NCI-H226 (cell line): ENCODE measurements around the gene NFS1.
"Not testable (repeated sequence)": the region's sequence is repeated elsewhere in the genome, so short reads cannot be mapped to it uniquely, and the experiment has no call there.

Experiments
- DNase-seq: peaks from one replicate; pipeline ENCODE4 v3.0.0-alpha.2; 2015

Gene NFS1

DNA sequence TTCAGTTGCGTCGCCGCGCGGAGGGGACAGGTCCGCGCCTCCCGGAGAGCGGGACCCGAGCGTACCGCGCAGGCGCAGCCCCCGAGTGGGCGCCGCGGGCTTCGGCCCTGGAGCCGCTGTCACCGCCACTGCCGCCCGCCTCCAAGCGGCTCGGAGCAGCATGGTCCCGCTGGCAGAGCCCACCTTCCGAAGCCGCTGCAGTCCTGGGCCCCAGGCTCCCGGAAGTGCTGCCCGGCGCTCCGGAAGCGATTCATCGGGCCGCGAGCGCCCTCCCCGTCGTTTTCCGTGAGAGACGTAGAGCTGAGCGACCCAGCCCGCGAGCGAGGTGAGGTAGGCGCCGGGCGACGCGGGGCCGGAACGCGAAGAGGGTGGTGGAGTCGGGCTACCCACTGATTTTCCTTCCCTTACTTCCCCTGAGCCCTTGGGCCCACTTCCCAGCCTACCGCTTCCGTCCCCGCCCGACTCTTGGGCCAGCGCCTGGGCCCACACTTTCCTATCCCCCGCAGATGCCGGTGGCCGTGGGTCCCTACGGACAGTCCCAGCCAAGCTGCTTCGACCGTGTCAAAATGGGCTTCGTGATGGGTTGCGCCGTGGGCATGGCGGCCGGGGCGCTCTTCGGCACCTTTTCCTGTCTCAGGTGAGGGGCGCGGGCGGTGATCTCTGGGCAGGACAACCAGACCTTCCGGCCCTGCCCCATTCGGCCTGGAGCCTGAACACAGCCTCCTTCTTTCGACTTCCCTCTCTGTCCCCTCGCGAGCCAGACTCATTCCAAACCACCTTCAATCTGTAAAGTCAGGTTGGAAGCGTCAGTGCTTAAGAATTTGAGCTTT, at the start of gene NFS1, which contains the start of gene ROMO1:
Gene NFS1, minus strand, starts transcription at position 226 of the 830 bp plus-strand sequence. Its CDS starts 64 bp downstream, at position 162.
Gene ROMO1, plus strand, starts transcription at position 279 of the 830 bp plus-strand sequence. Its CDS starts 228 bp downstream, at position 507.
- peak; percentile 84 for DNase-seq

DNA sequence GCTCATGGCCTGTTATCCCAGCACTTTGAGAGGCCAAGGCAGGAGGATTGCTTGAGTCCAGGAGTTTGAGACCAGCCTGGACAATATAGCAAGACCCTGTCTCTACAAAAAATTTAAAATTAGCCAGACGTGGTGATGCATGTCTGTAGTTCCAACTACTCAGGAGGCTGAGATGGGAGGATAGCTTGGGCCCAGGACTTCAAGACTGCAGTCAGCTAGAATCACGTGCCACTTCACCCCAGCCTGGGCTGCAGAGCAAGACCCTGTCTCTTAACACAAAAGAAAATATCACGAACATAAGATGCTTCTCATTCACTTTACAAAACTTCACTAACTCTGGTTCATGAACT, 45.3 kb upstream of the NFS1 start:
- not testable (repeated sequence) for DNase-seq

DNA sequence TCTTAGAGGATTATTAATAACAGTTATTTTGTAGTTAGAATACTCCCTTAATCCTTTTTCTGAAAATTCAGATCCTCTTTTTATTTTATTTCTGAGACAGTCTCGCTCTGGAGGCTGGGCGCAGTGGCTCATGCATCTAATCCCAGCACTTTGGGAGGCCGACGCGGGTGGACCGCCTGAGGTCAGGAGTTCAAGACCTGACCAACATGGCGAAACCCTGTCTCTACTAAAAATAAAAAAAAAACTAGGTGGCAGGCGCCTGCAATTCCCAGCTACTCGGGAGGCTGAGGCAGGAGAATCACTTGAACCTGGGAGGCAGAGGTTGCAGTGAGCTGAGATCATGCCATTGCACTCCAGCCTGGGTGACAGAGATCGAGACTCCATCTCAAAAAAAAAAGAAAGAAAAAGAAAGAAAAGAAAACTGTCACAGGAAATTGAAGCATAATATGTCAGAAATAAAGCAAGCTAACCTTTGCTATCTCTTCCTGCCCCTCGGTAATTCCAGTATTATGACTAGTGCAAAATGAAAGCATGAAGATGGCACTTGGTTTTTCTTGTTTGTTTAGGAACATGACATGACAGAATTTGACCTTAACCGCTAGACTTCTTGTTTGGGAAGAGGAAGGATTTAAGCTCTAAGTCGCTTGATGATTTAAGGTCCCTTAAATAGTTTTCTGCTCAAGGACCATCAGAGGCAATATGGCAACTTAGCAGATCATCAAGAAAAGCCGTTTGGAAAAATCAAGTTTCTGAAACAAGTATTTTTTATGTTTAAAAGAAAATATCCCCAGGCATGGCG, 44.7 kb upstream of the NFS1 start:
- DNase-seq = no peak

DNA sequence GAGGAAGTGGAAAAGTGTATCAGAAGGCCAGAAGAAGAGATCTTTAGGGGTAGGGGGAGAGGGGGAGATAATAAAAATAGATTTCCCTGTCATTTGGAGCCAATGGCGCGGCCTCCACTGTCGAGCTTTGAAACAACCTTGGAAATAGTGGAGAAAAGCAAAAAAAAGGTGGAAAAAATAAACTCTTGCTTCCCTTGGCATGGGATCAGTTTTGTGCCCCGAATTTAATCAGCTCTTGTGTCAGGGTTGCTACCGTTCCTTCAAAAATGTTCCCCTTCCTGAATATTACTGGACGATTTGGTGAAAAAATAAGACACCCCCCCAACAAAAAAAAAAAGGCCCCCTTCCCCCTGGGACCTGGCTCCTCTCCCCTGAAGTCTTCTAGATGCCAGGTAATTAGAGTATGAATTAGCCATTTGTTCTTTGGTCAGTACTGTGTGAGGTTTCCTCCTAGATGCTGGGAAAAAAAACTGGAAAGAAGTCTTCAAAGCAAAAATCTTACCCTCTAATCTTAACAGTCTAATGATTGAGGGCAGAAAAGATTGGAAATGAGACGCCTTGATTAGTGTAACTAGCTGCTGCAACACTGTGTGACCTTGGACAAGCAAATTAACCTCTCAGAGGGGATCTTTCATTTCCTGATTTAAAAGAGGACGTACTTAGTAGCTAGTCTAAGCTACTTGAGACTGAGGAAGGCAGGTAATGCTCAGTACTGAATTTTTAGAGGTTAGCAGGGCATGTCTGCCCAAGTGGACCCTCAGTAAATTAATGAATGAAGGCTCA, 43.8 kb upstream of the NFS1 start:
- no peak for DNase-seq

DNA sequence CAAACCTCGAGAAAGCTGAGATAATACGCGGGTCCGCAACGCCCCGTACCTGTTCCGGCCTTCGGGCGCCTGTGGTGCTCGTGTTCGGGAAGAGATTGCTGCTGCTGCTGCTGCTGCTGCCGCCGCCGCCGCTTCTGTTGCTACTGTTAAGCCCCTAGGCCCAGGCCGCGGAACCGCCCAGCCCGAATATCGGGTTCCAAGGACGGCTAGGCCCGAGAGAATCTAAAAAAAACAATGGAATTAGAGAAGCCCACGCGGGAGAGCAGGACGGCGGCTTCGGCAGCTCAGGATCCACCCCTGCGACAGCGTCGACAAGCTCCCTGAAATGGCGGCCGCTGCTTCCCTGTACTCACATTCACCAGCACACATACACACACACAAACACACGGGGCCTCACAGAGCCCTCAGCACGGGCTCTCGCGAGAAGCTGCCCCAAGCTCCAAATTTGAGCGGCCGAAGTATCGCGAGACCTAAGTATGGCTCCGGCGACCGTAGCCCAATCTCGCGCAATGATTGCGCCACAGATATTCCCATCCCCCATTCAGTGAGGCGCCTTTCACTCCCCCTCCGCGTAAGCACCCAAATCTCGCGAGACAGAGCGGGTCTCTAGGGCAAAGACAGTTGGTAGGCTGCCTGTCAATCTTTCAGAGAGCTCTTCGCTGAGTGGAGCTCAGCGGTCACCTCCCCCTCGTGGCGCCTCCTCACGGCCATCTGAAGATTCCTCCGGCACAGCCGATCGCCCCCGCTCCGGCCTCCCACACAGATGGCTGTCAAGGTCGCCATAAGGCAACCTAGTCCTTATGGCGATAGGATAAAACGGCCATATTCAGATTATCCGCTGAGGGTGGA, 43.0 kb upstream of the NFS1 start, which contains the start of gene RBM39:
Gene RBM39, minus strand, starts transcription at position 369 of the 849 bp plus-strand sequence. CDS start 1,386 bp downstream, outside the sequence.
- DNase-seq = peak; percentile 100

DNA sequence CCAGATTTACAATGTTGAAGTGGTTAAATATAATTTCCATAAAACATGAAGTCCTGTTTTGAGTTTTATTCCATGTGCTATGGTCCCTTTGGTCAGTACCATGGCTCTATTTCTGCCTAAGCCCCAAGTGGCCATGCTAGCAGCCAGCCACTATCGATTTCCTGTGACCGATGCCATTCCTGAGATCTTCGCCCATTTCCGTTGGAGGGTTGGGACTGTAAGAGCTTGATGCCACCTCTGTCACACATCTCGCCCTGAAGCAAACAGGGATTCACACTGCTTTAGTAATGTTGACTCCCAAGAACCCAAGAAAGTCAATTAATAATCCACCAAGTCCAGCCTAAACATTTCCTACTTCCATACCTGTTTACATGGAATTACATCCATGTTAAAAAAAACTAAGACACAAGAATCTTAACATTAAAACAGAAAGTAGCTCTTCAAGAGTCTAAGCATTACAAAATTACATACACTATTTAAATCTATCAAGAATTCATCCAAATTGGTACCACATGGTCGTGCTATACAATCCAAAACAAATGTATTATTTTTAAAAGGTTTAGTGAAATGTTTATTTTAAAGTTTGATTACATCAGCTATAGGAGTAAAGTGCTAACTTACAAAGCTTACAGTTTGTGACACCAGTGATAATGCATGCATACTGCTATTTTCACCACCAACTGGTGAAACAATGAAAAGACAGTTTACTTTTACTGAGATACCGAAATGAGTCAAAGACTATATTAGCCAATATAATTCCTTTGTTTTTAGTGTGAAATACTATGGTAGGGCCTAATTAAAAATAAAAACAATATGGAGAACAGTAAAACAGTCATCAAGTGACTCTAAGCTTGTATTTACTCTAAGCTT, 40.4 kb upstream of the NFS1 start:
- peak; percentile 14 for DNase-seq

DNA sequence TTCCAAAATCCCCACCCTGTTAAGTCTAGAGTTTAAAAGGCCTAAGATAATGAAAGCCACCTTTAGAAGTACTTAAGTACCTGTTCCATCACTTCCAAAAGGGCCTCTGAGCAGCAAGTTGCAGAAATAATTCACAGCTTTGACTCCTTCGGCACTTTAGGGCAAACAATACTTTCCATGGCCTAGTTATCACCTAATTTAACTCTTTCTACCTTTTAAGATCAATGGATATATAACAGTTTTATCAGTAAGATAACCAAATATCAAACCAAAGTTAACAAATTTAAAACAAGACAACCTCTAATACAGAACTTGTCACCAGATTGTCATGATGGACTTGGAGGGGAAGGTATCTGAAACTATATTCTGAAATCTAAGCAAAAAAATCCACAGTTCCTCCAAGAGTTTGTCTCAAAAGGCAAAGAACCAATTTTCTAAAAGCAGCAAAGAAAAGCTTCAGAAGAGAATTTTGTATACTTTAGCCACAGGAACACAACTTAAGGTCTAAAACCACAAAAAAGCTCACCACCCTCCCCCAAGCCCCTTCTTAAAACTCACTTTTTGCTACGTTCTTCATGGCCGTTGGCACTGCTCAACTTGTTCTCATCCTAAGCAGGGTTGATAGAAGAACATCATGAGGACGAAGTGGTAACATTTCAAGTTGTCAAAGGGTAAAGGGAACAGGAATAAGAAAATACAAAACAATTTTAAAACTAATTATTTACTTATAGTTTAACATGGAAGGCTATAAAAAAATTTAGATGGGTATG, 39.4 kb upstream of the NFS1 start:
- DNase-seq = no peak

DNA sequence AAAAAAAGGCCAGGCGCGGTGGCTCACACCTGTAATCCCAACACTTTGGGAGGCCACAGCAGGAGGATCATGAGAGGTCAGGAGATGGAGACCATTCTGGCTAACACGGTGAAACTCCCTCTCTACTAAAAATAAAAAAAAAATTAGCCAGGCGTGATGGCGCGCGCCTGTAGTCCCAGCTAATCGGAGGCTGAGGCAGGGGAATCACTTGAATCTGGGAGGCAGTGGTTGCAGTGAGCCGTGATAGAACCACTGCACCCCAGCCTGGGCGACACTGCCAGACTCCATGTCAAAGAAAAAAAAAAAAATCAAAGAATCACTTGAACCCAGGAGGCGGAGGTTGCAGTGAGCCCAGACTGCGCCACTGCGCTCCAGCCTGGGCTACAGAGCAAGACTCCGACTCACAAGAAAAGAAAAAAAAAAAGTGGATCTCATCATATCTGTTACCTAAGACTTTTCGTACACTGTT, 38.7 kb upstream of the NFS1 start:
- no peak for DNase-seq

DNA sequence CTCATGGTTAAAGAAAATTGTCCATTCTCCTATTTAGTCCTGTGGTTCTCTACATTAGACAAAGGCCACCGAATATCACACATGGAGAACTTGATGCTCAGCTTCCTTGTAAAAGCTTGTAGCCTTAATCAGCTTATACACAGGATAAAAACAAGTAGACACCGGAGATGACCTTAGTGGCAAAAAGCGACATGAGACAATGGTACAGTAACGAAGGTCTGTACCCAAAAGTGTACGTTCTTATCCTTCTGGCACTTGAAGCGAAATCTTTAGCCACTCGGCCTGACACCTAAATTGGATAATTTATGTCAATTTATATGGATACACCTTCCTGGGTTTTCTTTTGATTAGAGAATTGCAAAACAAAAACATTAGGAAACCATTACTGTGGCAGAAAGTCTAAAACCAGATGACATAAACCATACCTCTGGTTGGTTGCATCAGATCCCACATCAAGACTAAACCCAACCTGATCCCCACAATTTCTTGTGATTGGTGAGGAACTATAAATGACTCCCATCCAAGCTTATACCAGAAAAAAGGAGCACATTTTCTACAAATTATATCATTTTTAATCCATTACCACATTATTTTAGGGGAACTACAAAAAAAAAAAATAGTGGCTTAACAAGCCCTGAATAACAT, 36.8 kb upstream of the NFS1 start:
- no peak for DNase-seq

DNA sequence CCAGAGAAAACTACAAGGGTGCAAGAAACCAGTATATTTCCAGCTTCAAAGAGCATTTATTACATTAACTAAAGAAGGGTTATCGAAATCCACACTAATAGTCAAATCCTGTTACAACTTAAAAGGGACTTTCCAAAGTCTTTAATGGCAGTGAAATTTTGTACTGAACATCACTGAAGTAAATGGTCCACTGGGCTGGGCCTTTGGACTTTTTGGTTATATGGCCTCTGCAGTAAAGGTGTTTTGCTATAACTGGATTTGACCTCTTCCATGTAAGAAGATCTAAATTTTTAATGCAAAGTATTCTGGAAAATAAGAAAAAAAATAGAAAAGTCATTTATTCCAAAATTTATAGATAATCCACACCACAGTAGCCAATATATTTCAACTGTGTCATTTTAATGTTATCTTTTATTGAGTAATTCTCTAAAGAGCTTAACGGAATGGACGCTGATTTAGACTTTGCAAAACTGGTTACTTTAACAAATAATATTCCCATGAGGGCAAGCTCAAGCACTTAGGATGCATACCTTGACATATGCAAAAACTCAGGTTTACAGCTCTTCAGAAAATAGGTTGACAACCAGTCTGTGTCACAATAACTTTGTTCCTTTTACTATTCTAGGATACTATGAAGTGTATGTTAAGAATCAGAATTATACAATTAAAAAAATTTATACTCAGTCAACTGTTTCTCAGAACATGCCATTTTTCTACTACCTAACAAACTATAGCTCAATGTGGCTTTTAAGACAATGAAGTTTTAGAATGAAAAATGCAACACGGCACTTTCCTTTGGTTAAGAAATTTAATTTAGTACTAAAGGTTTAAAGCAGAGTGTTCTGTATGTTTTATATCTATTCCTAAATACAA, 35.9 kb upstream of the NFS1 start:
- no peak for DNase-seq

DNA sequence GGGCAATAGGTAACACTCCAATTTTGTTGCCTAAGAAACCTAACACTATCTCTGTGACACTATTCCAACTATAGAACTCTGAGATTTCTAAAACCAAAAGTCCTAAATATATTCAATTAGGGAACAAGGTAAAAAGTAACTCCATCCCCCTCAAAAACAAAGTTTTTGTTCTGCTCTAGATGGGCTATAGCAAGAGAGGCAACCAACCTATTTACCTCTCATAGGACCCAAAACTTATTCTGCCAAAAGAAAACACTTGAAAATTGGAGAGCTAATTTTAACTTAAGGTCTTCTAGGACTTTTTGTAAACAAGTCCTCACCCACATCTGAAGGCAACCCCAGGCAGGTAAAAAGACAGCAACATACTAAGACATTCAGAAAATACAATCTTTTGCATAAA, 35.2 kb upstream of the NFS1 start:
- DNase-seq = no peak

DNA sequence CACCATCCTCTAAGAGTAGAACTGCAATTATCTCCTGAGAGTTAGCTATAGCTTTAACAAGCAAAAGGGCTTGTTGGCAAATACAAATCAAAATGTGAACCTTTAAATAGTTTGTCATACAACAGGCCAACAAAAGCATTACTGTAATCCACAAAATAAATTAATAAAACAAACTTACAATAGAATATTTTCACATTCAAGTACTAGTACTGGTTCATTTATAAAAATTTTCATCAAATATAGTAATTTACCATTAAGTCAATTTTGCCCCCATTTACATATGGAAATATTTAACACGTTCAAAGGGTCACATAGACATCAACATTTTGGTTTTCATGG, 33.5 kb upstream of the NFS1 start:
- no peak for DNase-seq

DNA sequence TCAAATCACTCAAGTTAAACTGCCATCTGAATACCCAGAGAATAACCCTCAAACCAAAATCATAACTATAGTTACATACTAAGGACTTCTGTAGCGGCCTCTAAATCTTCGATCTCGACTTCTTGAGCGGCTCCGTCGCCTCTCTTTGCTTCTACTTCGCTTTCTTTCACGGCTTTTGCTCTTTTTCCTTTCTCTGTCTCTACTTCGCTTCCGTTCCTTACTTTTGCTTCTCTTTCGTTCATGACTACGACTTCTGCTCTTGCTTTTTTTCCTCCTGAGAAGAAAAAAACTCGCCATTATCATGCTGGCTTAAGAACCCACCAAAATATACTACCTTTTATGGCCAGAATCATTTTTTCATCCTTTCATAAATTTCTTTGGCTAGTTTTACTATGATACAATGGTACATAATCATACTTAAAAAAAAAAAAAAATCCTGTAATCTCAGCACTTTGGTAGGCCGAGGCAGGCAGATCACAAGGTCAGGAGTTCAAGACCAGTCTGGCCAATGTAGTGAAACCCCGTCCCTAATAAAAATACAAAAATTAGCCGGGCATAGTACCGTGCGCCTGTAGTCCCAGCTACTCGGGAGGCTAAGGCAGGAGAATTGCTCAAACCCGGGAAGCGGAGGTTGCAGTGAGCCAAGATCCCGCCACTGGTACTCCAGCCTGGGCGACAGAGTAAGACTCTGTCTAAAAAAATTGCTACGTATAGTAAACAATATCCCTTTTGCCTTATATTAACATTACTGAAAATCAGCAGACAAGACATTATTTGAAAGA, 32.9 kb upstream of the NFS1 start:
- no peak for DNase-seq

DNA sequence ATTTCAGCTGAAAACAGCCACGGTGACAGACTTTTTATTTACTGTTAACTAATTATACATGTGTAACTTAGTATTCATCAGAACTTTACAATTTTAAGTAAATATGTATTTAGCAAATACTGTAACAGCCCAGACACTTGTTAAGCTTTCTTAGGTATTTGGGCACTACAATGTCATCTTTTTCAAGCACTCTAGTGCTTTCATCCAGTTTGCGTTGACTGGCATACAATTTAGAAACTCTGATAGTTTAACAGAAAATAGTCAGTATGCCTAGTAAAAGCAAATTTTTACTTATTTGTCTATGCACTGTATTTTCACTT, 32.3 kb upstream of the NFS1 start:
- no peak for DNase-seq

DNA sequence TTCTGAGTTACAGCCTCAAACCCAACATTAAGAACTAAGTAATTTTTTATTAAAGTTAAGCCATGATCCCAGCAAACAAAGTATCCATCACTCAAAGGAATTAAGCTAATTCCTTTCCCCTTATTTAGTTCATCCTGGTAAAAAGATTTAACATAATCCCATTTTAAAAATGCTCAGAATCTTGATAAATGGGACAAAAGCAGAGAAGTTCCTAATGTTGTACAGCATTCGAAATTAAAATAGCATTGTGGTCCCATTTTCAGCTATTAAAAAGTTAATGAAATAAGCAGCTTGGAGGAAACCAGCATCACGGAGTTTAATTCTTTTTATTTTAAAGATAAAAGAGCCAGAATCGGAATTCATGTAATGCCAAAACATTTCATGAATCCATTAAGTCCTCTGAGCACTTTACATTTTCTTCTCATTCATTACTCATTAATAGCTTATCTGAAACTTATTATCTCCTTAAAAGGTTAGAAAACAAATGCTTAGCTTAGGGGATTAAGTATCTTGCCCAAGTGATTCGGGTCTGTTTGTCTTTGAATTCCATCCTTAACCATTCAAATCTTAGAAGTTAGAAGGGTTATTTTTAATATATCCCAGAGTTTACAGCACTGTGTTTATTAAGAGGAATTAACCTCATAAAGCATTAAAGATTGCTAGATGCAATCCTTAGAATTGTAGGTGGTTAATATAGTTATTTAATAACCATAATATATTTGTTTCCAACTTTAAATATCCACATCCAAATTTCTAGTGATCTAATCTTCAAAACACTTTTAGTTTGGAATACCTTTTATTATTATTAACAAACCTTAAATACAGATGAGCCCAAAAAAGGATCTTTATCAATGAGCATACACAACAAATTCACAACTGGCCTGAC, 31.7 kb upstream of the NFS1 start:
- no peak for DNase-seq

DNA sequence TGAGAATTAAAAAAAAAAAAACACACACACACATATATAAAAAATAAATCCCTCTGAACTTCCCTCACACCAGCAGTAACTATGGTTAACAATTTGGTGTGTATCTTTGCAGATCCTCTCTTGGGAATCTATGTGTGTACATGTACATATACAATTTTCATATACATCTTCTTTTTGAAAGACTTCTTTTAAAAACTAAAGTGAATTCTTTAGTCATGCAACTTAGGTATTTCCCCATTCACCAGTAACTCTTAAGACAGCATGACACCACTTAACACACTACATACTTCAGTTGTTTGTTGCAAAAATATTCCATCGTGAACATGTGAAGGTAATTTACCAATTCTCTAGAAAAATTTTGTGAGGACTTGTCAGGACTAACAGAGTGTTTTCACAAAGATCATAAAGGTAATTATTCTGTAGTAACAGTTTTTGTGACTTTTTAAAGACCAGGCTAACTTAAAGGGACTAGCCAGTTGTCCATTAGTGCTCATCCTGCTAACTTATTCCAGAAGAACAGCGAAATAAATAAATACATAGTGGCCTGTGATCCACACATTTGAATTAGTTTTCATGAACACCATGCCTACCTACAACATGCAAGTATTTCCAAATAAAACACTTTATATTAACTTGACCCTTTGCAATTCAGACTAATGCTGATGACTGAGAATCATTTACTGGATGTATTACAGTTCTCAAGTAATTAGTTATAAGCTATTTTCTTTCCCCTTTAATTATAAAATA, 30.9 kb upstream of the NFS1 start:
- DNase-seq = no peak
